WTC11 (cell line): Measurements from ENCODE around the gene FHL5.

Experiments used
- ESRRA ChIP-seq: sonication (generic); formaldehyde crosslinking; IDR thresholded peaks from 2 replicates; pipeline ENCODE4 v1.8.1; 2022; ENCODE audit warnings: mild to moderate bottlenecking, missing genetic modification reagents, borderline replicate concordance
- MAX ChIP-seq: sonication (generic); formaldehyde crosslinking; IDR thresholded peaks from 2 replicates; pipeline ENCODE4 v1.8.0; 2022; ENCODE audit warnings: mild to moderate bottlenecking, missing genetic modification reagents

- TF ChIP-seq ESRRA (CRISPR knock-in tag): no peak
- no peak for TF ChIP-seq MAX (CRISPR knock-in tag)
These were observed 13.3 kb downstream of the FHL5 start for GRCh38 chr6:96576221-96576620.
